ENCODE results near the gene HOXC13. TPM values are rescaled to one million over a fixed set of nuclear protein-coding genes. Genes with fewer than 3 reads are reported as not detected.

HOXC13 gene
- total and polyA plus RNA-seq, 9 of the 15 experiments (the other 6 are each of a cell fraction or from before 2014, with no cell fraction given), result 0.03 to 0.29 (median 0.17) TPM; not detected in 2

GRCh38 chr12:53995378-53996239, 57.0 kb downstream of the HOXC13 start (continued):
- no peak for TF ChIP-seq CREBBP (IDR thresholded peaks at IDR 0.05; ENCODE audit: low read depth, low read length)
- no peak for TF ChIP-seq LEF1 (IDR thresholded peaks at IDR 0.05)
- TF ChIP-seq GATAD2A (IDR thresholded peaks at IDR 0.05), result 0 out of 2 replicates have a peak, but pooled peaks have one; percentile 48
- TF ChIP-seq ESRRA (IDR thresholded peaks at IDR 0.05; ENCODE audit: borderline replicate concordance, low read depth), result no peak; the same call in 1 of the 2 replicates
- peak; percentile 59; the same call in 1 of the 2 replicates for TF ChIP-seq MEF2A (IDR thresholded peaks at IDR 0.05; ENCODE audit: control insufficient read depth, low read depth, low read length)
- TF ChIP-seq ADNP (tag; IDR thresholded peaks at IDR 0.05), result no peak
- no peak for TF ChIP-seq KLF13 (tag; IDR thresholded peaks at IDR 0.05; ENCODE audit: borderline replicate concordance, low read depth)
- peak; percentile 85 for TF ChIP-seq THAP12 (CRISPR knock-in tag; IDR thresholded peaks at IDR 0.05)
- TF ChIP-seq ATF7 (IDR thresholded peaks at IDR 0.05), result no peak; the same call in none of the 2 replicates
- TF ChIP-seq EHMT2 (IDR thresholded peaks at IDR 0.05), result no peak
- peak; percentile 48; the same call in 1 of the 2 replicates for TF ChIP-seq ZBTB40 (IDR thresholded peaks at IDR 0.05)
- TF ChIP-seq ZBTB40 (CRISPR knock-in tag; IDR thresholded peaks at IDR 0.05), result no peak
- no peak for TF ChIP-seq NFATC3 (IDR thresholded peaks at IDR 0.05)
- TF ChIP-seq ZNF655 (CRISPR knock-in tag; IDR thresholded peaks at IDR 0.05), result no peak

Data from K562 (cell line).